Measurements from ENCODE around the gene MIA2.
"Not testable (repeated sequence)": the region's sequence is repeated elsewhere in the genome, so short reads cannot be mapped to it uniquely, and the experiment has no call there.

MIA2 gene

DNA sequence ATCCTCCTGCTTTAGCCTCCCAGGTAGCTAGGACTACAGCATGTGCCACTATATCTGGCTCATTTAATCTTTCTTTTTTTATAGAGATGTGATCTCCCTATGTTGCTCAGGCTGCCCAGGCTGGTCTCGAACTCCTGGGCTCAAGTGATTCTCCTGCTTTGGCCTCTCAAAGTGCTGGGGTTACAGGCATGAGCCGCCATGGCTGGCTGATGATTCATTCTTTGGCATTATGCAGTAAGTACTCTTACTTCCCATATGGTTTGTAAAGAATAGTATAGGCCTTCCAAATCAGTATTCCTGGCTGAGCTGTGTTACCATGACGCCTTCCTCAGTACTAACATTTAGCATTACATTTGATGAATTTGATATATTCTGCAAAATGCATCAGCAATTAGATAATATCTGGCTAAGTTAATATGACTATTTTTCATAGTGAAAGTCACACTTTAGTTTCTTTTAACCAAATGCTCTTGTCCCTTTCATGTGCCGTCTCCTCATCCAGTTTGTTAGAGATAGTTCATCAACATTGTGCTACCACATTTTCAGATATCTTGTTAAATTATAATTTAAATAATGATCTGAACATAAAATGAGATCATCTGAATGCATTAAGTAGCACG, 3.2 kb upstream of the MIA2 start:
- no peak for DNase-seq

DNA sequence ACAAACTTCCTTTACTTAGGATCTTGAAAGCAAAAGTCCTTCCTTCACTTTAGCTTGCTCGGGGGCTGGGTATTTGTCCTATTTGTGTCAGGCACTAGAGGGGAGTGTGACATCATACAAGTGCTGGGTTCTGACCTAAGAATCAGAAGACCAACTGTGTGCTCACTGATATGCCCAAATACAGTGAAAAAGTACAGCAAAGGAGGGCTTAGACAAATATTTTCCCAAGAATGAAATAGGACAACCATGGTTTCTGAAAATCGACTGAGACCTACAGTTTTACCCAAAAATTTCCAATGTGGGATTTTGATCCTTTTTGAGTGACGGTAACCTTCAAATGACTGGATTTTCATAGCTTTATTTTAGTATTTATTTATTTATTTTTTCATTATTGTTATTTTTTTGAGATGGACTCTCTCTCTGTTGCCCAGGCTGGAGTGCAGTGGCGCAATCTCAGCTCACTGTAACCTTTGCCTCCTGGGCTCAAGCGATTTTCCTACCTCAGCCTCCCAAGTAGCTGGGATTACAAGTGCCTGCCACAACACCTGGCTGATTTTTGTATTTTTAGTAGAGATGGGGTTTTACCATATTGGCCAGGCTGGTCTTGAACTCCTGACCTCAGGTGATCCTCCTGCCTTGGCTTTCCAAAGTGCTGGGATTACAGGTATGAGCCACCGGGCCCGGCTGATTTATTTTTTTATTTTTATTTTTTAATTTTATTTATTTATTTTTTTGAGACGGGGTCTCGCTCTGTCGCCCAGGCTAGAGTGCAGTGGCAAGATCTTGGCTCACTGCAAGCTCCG, 1.8 kb upstream of the MIA2 start:
- peak; percentile 3 for DNase-seq

GRCh38 chr14:39232554-39233415, 930 bp upstream of the MIA2 start:
- DNase-seq: no peak

GRCh38 chr14:39234986-39235385, 1.3 kb downstream of the MIA2 start:
- DNase-seq: not testable (repeated sequence)

GRCh38 chr14:39235466-39235865, 1.8 kb downstream of the MIA2 start:
- DNase-seq: not testable (repeated sequence)

DNA sequence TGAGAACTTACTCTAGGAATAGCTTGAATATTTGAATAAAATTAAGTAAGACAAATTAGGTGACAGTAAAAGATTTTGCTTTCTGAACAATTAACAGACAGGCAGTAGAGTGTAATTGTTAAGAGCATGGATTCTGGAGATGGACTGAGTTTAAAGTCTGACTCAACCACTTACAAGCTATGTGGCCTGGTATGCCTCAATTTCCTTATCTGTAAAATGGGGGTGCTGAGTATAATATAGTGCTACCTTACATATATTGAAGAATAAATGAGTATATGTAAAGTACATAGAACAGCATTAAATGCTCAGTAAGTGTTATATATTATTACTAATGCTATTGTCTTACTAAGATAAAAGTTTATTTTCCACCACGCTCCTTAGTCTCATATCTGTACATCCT, 7.1 kb downstream of the MIA2 start:
- no peak for DNase-seq

- no peak for DNase-seq
Measured at GRCh38 chr14:39241637-39242036, 7.9 kb downstream of the MIA2 start.

DNA sequence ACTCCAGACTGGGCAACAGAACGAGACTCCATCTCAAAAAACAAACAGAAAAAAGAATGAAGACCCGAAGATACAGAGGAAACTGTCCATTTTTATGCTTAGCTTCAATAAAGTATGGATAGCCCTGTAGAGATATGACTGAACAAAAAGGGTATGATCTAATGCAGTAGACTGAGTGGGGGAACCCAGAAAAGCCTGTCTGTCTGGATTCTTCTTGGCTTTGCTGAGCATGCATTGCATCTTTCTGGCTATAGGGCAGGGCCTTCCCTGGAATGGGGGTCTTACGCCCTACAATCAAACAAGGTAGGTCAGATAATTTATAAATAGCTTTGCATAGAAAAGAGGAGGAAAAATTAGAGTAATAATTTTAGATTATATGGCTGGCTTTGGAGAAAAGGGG, 10.1 kb downstream of the MIA2 start:
- no peak for DNase-seq

DNA sequence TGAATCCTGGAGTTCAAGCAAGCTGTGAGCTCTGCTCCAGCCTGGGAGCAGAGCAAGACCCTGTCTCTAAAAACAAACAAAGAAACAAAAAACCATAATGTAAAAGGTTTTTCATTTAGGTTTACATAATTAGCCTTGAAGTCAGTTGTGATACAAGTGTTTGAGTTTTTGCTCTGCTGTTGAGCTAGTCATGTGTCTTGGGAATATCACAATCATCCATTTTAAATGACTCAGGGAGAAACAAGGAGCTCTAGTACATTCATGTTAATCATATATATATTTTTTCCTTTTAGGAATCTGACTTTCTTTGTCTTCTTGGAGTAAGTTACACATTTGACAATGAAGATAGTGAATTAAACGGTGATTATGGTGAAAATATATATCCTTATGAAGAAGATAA, 12.9 kb downstream of the MIA2 start:
- no peak for DNase-seq

DNA sequence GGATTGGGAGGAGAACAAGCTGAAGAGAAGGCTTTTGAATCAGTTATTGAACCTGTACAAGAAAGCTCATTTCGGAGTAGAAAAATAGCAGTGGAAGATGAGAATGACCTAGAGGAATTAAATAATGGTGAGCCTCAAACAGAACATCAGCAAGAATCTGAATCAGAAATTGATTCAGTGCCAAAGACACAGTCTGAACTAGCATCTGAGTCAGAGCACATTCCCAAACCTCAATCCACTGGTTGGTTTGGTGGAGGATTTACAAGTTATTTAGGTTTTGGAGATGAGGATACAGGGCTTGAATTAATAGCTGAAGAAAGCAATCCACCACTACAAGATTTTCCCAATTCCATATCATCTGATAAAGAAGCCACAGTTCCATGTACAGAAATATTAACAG, 13.5 kb downstream of the MIA2 start:
- DNase-seq: no peak

DNA sequence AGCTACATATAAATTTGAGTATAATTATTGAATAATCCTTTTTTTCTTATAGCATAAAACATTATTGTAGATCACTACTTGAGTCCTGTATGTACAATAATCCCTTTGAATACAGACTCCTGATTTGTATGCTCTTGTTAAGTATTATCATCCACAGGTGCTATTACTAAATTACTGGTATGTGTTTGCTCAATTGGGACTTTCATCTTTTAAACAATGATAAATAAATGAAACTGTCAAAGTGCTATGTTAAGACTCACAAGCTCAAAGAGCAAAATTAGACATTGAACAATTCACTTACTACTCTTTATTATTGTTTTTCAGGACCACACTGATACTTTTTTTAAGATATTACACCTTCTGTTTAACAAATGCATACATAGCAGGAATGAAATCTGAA, 17.8 kb downstream of the MIA2 start:
- DNase-seq: no peak

GRCh38 chr14:39257388-39257787, 23.7 kb downstream of the MIA2 start:
- DNase-seq: not testable (repeated sequence)

GRCh38 chr14:39258782-39259545, 25.2 kb downstream of the MIA2 start:
- no peak for DNase-seq

DNA sequence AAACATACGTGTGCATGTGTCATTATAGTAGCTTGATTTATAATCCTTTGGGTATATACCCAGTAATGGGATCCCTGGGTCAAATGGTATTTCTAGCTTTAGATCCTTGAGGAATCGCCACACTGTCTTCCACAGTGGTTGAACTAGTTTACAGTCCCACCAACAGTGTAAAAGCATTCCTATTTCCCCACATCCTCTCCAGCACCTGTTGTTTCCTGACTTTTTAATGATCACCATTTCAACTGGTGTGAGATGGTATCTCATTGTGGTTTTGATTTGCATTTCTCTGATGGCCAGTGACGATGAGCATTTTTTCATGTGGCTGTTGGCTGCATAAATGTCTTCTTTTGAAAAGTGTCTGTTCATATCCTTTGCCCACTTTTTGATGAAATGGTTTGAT, 26.4 kb downstream of the MIA2 start:
- not testable (repeated sequence) for DNase-seq

DNA sequence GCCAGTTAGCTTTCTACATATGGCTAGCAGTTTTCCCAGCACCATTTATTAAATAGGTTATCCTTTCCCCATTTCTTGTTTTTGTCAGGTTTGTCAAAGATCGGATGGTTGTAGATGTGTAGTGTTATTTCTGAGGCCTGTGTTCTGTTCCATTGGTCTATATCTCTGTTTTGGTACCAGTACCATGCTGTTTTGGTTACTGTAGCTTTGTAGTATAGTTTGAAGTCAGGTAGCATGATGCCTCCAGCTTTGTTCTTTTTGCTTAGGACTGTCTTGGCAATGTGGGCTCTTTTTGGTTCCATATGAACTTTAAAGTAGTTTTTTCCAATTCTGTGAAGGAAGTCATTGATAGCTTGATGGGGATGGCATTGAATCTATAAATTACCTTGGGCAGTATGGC, 28.5 kb downstream of the MIA2 start:
- not testable (repeated sequence) for DNase-seq

GRCh38 chr14:39264057-39264456, 30.3 kb downstream of the MIA2 start:
- DNase-seq: no peak

DNA sequence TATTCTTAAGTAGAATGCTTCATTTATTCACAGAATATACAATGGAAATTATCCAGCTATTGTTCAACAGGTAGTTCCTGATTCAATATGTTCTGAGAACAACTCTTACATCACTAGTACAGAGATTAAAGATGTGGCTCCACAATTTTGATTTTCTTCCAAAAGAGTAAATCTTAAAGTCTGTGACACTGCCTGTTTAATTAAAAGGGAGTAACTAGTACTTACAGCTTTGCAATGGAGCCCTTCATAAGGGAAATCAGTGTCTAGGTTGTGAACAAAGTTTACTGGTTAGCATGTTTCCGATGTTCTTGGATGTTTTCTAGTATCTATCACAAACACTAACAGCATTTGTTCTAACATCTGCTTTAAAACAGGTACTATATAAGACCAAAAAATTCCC, 30.8 kb downstream of the MIA2 start:
- no peak for DNase-seq

GRCh38 chr14:39265033-39265432, 31.3 kb downstream of the MIA2 start:
- no peak for DNase-seq

GRCh38 chr14:39265806-39266524, 32.2 kb downstream of the MIA2 start:
- no peak for DNase-seq

GRCh38 chr14:39266525-39266870, 32.8 kb downstream of the MIA2 start:
- no peak for DNase-seq

DNA sequence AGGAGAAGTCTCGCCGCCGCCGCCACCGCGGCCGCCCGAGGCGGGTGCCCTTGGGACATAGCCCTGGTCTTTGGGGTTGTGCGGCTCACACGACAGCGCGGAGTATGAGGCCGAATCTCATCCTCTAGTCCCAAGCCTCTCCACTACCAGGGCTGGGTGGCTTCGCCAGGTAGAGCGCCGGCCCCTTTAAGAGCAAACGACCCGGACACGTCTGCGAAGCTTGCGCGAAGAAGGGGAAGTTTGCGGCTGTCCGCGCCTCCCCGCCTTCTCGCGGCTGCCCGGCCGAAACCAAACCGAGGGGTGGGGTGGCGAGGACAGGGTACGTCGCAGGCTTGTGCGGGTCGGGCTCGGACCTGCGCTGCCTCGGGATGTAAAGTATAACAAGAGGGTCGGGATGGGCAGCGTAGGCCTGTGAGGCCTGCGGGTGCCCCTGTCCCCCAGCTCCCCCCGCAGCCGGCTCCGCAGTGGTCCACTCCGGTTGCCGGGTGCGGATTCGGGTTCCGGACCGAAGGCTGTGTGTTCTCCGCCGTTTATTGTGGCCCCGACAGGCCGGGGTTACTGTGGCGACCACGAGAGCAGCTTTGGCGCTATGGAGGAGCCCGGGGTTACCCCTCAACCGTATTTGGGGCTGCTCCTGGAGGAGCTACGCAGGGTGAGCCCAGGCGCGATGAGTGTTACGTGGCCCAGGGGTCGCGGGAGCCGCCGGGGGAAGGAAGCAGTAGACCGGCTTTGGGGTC, 33.3 kb downstream of the MIA2 start:
- peak; percentile 52 for DNase-seq

DNA sequence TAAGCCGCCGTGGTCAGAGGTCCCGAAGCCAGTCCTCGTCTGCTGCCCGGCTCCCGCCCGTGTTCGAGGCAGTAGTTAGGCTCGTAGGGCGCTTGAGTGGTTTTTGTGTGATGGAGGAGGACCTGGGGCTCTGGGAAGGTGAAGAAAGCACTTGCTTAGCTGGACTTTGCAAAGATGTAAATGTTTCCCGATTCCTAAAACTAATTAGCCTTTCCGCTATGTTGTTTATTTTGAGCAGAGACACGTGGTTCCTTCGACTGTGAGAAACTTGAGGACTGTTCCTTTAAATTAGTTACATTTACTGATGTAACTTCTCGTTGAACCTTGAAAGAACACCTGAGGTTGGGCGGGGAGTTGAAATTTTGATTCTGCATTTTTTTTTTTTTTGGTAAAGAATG, 33.9 kb downstream of the MIA2 start:
- DNase-seq: no peak

Data from COR-L47 (cell line).